Skeletal muscle satellite cell (primary cell): ENCODE measurements around the gene CPS1. TPM values are rescaled to one million over a fixed set of nuclear protein-coding genes. Genes with fewer than 3 reads are reported as not detected.

Source experiments
- H3K27me3 ChIP-seq: 2 replicates; pipeline ENCODE4 v1.7.0; 2013; ENCODE audit warnings: low read length; ENCODE audit not compliant: control insufficient read depth, insufficient read depth
- H3K36me3 ChIP-seq: 2 replicates; pipeline ENCODE4 v1.7.0; 2013; ENCODE audit warnings: mild to moderate bottlenecking, control low read depth, low read length; ENCODE audit not compliant: insufficient read depth
- H3K4me1 ChIP-seq: 2 replicates; pipeline ENCODE4 v1.7.0; 2013; ENCODE audit warnings: low read length; ENCODE audit not compliant: control insufficient read depth, insufficient read depth
- H3K4me2 ChIP-seq: 2 replicates; pipeline ENCODE4 v1.7.0; 2013; ENCODE audit warnings: mild to moderate bottlenecking, low read length
- H3K4me3 ChIP-seq: 2 replicates; pipeline ENCODE4 v1.7.0; 2013; ENCODE audit warnings: low read length
- H3K9ac ChIP-seq: 2 replicates; pipeline ENCODE4 v1.7.0; 2013; ENCODE audit warnings: mild to moderate bottlenecking, low read depth, low read length, moderate library complexity
- H3K9me3 ChIP-seq: replicated peaks from 2 replicates; pipeline ENCODE4 v1.7.0; 2013; ENCODE audit warnings: mild to moderate bottlenecking, control low read depth, low read length
- total RNA-seq: library from RNA; depleted of rRNA; stranded (reverse); fragments of >200 nt; gene quantifications from 2 replicates; pipeline ENCODE4 v1.2.3, GENCODE V29; 2012; rRNA removed

CPS1 gene
- 8.1 and 15.3 TPM in 2 replicates for total RNA-seq

DNA sequence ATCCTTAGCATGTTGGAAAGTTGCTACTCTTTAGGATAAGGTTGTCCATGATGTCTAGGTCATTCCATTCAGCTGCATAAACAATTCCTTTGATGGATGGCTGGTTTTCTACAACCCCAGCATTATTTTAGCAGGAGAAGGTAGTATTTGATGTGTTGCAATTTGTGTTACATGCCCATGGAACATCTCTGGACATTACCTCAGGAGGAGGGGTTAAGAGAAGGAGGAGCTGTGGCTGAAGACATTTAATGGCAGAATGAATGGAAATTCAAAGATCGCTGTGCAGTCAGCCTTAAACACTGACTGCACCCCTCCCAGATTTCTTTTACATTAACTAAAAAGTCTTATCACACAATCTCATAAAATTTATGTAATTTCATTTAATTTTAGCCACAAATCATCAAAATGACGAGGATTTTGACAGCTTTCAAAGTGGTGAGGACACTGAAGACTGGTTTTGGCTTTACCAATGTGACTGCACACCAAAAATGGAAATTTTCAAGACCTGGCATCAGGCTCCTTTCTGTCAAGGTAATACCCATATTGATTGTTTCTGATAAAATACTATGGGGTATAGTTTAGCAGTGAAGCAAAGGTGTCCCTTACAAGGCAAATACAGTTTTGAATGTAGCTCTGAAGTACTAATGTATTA, at the start of gene CPS1:
CPS1 (plus strand) TSS at position 271 of the 652 bp plus-strand sequence; CDS start at position 406, 135 bp downstream.
- Histone ChIP-seq H3K4me3 (no peak within 1 kb of the TSS), H3K9me3 (no peaks in the 10 kb centered on the region), H3K9ac (no peak within 1 kb of the TSS), H3K4me1 (no peaks in the 10 kb centered on the region), H3K4me2 (no peak within 1 kb of the TSS), H3K36me3 (no peaks in the 10 kb centered on the region), H3K27me3 (no peaks in the 10 kb centered on the region)

DNA sequence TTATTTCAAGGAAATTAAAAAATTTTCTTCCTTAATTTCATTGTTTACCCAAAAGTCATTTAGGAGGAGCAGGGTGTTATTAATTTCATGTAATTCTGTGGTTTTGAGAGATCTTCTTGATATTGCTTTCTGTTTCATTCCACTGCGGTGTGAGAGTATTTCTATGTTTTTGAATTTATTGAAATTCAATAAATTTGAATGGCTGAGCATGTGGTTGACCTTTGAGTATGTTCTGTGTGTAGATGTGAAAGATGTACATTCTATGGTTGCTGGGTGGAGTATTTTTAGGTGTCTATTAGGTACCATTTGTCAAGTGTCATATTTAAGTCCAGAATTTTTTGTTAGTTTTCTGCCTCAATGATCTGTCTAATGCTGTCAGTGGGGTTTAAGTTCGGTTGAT, 40.5 kb upstream of the CPS1 start:
- H3K36me3 ChIP-seq = no peaks in the 10 kb centered on the region
- no peaks in the 10 kb centered on the region for H3K4me1 ChIP-seq
- no peaks in the 10 kb centered on the region for H3K27me3 ChIP-seq
- no peak overlapping the region for H3K9ac ChIP-seq
- no peak overlapping the region for H3K4me3 ChIP-seq
- no peaks in the 10 kb centered on the region for H3K9me3 ChIP-seq
- H3K4me2 ChIP-seq = no peak overlapping the region

- Histone ChIP-seq H3K4me3 (no peak overlapping the region), H3K36me3 (no peaks in the 10 kb centered on the region), H3K4me2 (no peak overlapping the region), H3K4me1 (no peaks in the 10 kb centered on the region), H3K27me3 (no peaks in the 10 kb centered on the region), H3K9me3 (no peaks in the 10 kb centered on the region), H3K9ac (no peak overlapping the region)
These were observed 39.1 kb upstream of the CPS1 start for GRCh38 chr2:210517264-210517663.

DNA sequence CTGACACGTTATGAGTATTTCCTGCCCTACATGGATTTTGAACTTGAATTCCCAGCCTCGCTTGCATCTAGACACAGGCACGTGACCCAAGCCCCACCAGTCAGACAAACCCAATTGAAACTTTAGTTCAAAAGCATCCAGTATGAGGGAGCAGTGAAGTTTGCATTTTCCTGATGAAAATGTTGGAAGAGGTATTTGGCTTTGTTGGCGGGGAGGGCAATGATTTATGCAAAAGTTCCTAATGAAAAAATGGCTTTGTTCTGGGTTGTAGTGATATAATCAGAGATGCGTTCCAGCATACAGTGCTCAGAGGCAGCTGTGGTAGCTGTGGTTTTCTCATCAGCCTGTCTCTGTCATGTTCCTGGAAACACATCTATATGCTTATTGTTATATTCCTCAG, 36.8 kb upstream of the CPS1 start:
- Histone ChIP-seq H3K4me1 (no peaks in the 10 kb centered on the region), H3K9ac (no peak overlapping the region), H3K4me2 (no peak overlapping the region), H3K36me3 (no peaks in the 10 kb centered on the region), H3K9me3 (no peaks in the 10 kb centered on the region), H3K27me3 (no peaks in the 10 kb centered on the region), H3K4me3 (no peak overlapping the region)

GRCh38 chr2:210522399-210522798, 34.0 kb upstream of the CPS1 start:
- Histone ChIP-seq H3K9me3 (no peaks in the 10 kb centered on the region), H3K4me1 (no peaks in the 10 kb centered on the region), H3K36me3 (no peaks in the 10 kb centered on the region), H3K9ac (no peak overlapping the region), H3K27me3 (no peaks in the 10 kb centered on the region), H3K4me2 (no peak overlapping the region), H3K4me3 (no peak overlapping the region)

DNA sequence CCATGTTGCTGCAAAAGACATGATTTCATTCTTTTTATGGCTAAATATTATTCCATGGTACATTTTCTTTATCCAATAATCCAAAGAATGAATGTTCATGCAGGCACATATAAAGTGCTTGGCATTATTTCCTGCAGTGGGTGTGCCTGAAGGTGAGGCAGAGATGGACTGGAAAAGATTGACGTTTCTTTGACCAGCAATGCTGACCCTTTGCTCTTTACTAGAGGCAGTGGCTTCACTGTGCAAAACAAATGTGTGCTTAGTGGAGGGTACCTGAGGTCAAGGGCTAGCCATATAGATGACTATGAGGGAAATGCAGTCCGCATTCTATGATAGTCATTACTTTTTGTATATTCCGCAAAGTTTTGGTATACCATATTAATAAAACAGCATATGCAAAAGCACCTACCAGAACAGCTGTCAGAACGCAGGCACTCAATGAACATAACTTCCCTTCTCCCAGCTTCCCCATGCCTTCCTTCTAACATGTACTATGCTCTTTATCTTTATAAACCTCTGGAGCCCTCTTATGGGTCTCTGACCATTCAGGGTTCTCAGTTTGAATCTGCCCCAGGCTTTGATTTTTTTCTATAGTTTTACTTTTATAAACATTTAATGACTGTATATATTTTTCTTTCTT, 32.6 kb upstream of the CPS1 start:
- Histone ChIP-seq H3K9ac (no peak overlapping the region), H3K4me3 (no peak overlapping the region), H3K36me3 (no peaks in the 10 kb centered on the region), H3K4me2 (no peak overlapping the region), H3K9me3 (no peaks in the 10 kb centered on the region), H3K4me1 (no peaks in the 10 kb centered on the region), H3K27me3 (no peaks in the 10 kb centered on the region)

DNA sequence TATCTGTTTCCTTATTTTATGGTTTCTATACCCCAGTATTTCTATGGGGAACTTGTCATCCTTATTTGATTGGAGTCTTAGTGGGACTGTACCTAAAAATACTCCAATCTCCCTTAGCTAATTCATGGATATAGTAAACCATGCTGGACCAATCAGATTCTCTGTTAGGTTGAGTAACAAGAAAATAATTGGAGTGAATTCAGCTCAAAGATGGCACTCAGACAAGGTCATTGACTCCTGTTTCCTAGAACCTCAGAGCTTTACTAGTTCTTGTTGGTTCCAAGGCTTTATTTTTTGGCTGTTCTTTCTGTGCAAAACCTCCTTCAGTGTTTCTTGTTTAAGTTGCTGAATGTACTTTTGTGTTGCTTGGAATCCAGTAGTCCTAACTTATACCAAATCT, 31.9 kb upstream of the CPS1 start:
- H3K9me3 ChIP-seq = no peaks in the 10 kb centered on the region
- no peaks in the 10 kb centered on the region for H3K36me3 ChIP-seq
- H3K4me3 ChIP-seq = no peak overlapping the region
- H3K9ac ChIP-seq = no peak overlapping the region
- H3K4me2 ChIP-seq = no peak overlapping the region
- no peaks in the 10 kb centered on the region for H3K27me3 ChIP-seq
- no peaks in the 10 kb centered on the region for H3K4me1 ChIP-seq

GRCh38 chr2:210527286-210527685, 29.1 kb upstream of the CPS1 start:
- Histone ChIP-seq H3K4me2 (no peak overlapping the region), H3K9ac (no peak overlapping the region), H3K27me3 (no peaks in the 10 kb centered on the region), H3K36me3 (no peaks in the 10 kb centered on the region), H3K4me3 (no peak overlapping the region), H3K9me3 (no peaks in the 10 kb centered on the region), H3K4me1 (no peaks in the 10 kb centered on the region)

GRCh38 chr2:210528716-210529115, 27.7 kb upstream of the CPS1 start:
- Histone ChIP-seq H3K36me3 (no peaks in the 10 kb centered on the region), H3K9ac (no peak overlapping the region), H3K4me2 (no peak overlapping the region), H3K9me3 (no peaks in the 10 kb centered on the region), H3K4me3 (no peak overlapping the region), H3K4me1 (no peaks in the 10 kb centered on the region), H3K27me3 (no peaks in the 10 kb centered on the region)

DNA sequence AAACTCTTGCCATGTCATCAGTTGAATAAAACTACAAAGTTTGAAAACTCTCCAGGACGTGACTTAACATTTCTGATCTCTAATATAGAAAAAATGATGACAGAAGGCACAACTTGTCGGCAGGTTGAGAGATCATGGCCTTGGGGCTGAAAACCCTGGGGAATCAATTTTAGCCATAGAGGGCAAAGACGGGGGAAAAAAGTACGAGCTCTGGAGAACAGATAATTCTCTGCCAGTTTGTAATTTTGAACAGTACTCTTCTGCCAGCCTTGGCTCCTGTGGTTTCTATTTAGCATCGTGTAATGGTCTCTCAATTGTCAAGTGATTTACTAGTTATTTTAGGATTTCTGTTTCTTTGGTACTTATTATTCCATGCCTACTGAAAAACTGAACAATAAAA, 25.3 kb upstream of the CPS1 start:
- Histone ChIP-seq H3K9me3 (no peaks in the 10 kb centered on the region), H3K9ac (no peak overlapping the region), H3K4me3 (no peak overlapping the region), H3K27me3 (no peaks in the 10 kb centered on the region), H3K36me3 (no peaks in the 10 kb centered on the region), H3K4me2 (no peak overlapping the region), H3K4me1 (no peaks in the 10 kb centered on the region)

DNA sequence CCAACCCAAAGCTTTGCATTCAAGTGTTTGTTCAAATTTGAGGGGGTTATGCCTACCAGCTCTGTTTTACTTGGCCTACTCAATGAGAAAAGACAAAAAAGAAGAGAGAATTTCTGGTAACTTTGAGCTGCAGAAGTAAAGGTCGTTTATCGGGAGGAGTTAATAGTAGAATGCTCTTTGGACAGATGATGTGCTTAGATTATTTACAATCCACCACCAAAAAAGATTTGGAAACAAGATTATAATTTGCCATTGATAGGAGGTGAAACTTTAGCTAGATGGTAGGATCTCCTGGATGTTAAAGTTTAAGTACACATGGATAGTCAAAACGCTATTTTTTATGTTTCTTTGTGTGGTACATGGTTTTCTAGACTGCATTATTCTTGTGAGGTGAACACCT, 24.9 kb upstream of the CPS1 start:
- Histone ChIP-seq H3K27me3 (no peaks in the 10 kb centered on the region), H3K36me3 (no peaks in the 10 kb centered on the region), H3K4me2 (no peak overlapping the region), H3K4me3 (no peak overlapping the region), H3K9ac (no peak overlapping the region), H3K9me3 (no peaks in the 10 kb centered on the region), H3K4me1 (no peaks in the 10 kb centered on the region)

- no peak overlapping the region for H3K9ac ChIP-seq
- no peaks in the 10 kb centered on the region for H3K27me3 ChIP-seq
- no peak overlapping the region for H3K4me2 ChIP-seq
- no peak overlapping the region for H3K4me3 ChIP-seq
- no peaks in the 10 kb centered on the region for H3K9me3 ChIP-seq
- H3K36me3 ChIP-seq = no peaks in the 10 kb centered on the region
- no peaks in the 10 kb centered on the region for H3K4me1 ChIP-seq
These were observed 23.0 kb upstream of the CPS1 start for GRCh38 chr2:210533389-210533788.
